K562 treated with DMSO at 1 percent for 24 hours (cell line): ENCODE results near the gene APOD. TPM values are rescaled to one million over a fixed set of nuclear protein-coding genes. Genes with fewer than 3 reads are reported as not detected.

Experiments used
- total RNA-seq: library from RNA; unstranded; fragments of 300-600 nt; gene quantifications from 2 replicates; pipeline ENCODE4 v1.2.3, GENCODE V29; 2022; ENCODE audit warnings: low read depth; ENCODE audit not compliant: insufficient read depth

APOD gene
- total RNA-seq, result 1.6 TPM in 1 of 2 replicates, not detected in the other

GRCh38 chr3:195583831-195584542, at the start of gene APOD:
Gene APOD (minus strand): TSS chr3:195583940. CDS start chr3:195579461, 4,479 bp downstream.

GRCh38 chr3:195542698-195543499, 40.8 kb downstream of the APOD start, which contains the start of gene PPP1R2:
Gene PPP1R2 (minus strand): TSS chr3:195543325. CDS start chr3:195543025, 300 bp downstream.

Other genes starting within 250 kb of the APOD start
- gene ACAP2, start 140.9 kb downstream of the APOD start, total RNA-seq, result 16.4 and 18.3 TPM in 2 replicates
- gene PPP1R2, start 40.6 kb downstream of the APOD start, total RNA-seq, result 45.2 and 51.3 TPM in 2 replicates
- gene MUC20, start 137.0 kb upstream of the APOD start, total RNA-seq, result 1.3 and 2.5 TPM in 2 replicates
- 0.47 and 0.66 TPM in 2 replicates for gene MUC4, start 228.0 kb upstream of the APOD start, total RNA-seq